Cardiac muscle cell (in vitro differentiated cells and primary cell): ENCODE measurements around the gene CEP97. TPM values are rescaled to one million over a fixed set of nuclear protein-coding genes. Genes with fewer than 3 reads are reported as not detected.

Experiments
- DNase-seq, 2 donors: peaks; one replicate each; pipeline versions ENCODE4 v3.0.0 to v3.0.0-alpha.2; 2010 to 2017; ENCODE audit warnings: low read depth in 1 of 2, low spot score in 1 of 2
- H3K27ac ChIP-seq: fragments of 200-600 bp; sonication (generic); 2 replicates; pipeline ENCODE4 v1.5.1; 2016
- H3K27me3 ChIP-seq: fragments of 200-600 bp; sonication (generic); 2 replicates; pipeline ENCODE4 v1.6.0; 2016; ENCODE audit warnings: control low read depth
- H3K36me3 ChIP-seq: fragments of 200-600 bp; sonication (generic); 2 replicates; pipeline ENCODE4 v1.5.1; 2016; ENCODE audit warnings: control low read depth
- H3K4me1 ChIP-seq: fragments of 200-600 bp; sonication (generic); 2 replicates; pipeline ENCODE4 v1.8.1; 2017; ENCODE audit warnings: low read depth, mild to moderate bottlenecking, mixed run types
- H3K4me3 ChIP-seq: fragments of 200-600 bp; sonication (generic); 2 replicates; pipeline ENCODE4 v1.5.1; 2016; ENCODE audit warnings: mild to moderate bottlenecking
- H3K9me3 ChIP-seq: fragments of 200-600 bp; sonication (generic); 2 replicates; pipeline ENCODE4 v1.5.1; 2017; ENCODE audit warnings: low read depth, mild to moderate bottlenecking, control low read depth
- polyA plus RNA-seq: library from polyadenylated mRNA; unstranded; fragments of >200 nt; fragmentation: Nextera tagmentation; extraction: Ambion mirVana; gene quantifications from 2 replicates; pipeline ENCODE4 v1.2.1, GENCODE V29; 2016
- total RNA-seq: library from RNA; depleted of rRNA; stranded (reverse); fragments of >200 nt; gene quantifications from 2 replicates; pipeline ENCODE4 v1.2.3, GENCODE V29; 2016
- TF ChIP-seq, protein P1 (sequence below): IDR thresholded peaks from 2 replicates; pipeline ENCODE4 v1.5.1; 2012; ENCODE audit warnings: low read depth, mild to moderate bottlenecking, low read length

Gene CEP97
- total and polyA plus RNA-seq, 2 experiments from 2014 or later, result 3.4 to 20.4 TPM

DNA sequence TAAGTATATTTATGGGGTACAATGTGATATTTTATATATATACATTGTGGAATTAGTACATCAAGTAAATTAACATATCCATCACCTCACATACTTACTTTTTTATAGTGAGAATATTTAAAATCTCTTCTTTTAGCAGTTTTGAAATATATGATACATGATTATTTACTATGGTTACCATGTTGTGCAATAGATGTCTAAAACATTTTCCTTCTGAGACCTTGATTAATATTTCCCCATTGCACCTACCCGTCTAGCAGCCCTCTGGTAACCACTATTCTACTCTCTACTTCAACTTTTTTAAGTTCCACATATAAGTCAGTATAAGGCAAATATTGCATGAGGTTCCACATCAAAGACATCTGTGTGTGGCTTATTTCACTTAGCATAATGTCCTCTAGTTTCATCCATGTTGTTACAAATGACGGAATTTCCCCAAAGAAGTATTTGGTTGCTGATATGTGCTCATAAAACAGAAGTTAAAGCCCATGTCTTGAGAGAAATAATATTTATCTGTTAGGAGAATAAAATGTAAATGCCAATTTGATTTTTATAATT, 95.3 kb downstream of the CEP97 start:
- Histone ChIP-seq H3K27ac (no peak overlapping the region), H3K9me3 (no peaks in the 10 kb centered on the region), H3K4me3 (no peak overlapping the region), H3K4me1 (peaks cover 6% of the 10 kb centered on the region), H3K27me3 (no peaks in the 10 kb centered on the region), H3K36me3 (no peaks in the 10 kb centered on the region)
- TF ChIP-seq, protein P1, sequence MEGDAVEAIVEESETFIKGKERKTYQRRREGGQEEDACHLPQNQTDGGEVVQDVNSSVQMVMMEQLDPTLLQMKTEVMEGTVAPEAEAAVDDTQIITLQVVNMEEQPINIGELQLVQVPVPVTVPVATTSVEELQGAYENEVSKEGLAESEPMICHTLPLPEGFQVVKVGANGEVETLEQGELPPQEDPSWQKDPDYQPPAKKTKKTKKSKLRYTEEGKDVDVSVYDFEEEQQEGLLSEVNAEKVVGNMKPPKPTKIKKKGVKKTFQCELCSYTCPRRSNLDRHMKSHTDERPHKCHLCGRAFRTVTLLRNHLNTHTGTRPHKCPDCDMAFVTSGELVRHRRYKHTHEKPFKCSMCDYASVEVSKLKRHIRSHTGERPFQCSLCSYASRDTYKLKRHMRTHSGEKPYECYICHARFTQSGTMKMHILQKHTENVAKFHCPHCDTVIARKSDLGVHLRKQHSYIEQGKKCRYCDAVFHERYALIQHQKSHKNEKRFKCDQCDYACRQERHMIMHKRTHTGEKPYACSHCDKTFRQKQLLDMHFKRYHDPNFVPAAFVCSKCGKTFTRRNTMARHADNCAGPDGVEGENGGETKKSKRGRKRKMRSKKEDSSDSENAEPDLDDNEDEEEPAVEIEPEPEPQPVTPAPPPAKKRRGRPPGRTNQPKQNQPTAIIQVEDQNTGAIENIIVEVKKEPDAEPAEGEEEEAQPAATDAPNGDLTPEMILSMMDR, result no peak
- DNase-seq, result no peak

Other genes with a start within 250 kb of the CEP97 start
- 12.2 and 18.9 TPM in 2 replicates for gene SENP7, start 211.4 kb upstream of the CEP97 start, total RNA-seq
- 8.2 and 12.7 TPM in 2 replicates for gene SENP7, start 211.4 kb upstream of the CEP97 start, polyA plus RNA-seq
- 20.8 and 23.1 TPM in 2 replicates for gene TRMT10C, start 162.7 kb upstream of the CEP97 start, total RNA-seq
- gene TRMT10C, start 162.7 kb upstream of the CEP97 start, polyA plus RNA-seq, result 40.1 and 40.6 TPM in 2 replicates
- 47.6 and 64.5 TPM in 2 replicates for gene PCNP, start 150.4 kb upstream of the CEP97 start, total RNA-seq
- gene PCNP, start 150.4 kb upstream of the CEP97 start, polyA plus RNA-seq, result 119 and 157 TPM in 2 replicates
- gene ZBTB11, start 47.5 kb upstream of the CEP97 start, total RNA-seq, result 9.0 and 15.8 TPM in 2 replicates
- 7.3 and 8.7 TPM in 2 replicates for gene ZBTB11, start 47.5 kb upstream of the CEP97 start, polyA plus RNA-seq
- gene RPL24, start 37.9 kb upstream of the CEP97 start, total RNA-seq, result 1,120 and 1,418 TPM in 2 replicates
- 557 and 617 TPM in 2 replicates for gene RPL24, start 37.9 kb upstream of the CEP97 start, polyA plus RNA-seq
- gene NXPE3, start 54.6 kb downstream of the CEP97 start, total RNA-seq, result 4.9 and 7.7 TPM in 2 replicates
- 6.7 and 7.3 TPM in 2 replicates for gene NXPE3, start 54.6 kb downstream of the CEP97 start, polyA plus RNA-seq
- gene NFKBIZ, start 124.9 kb downstream of the CEP97 start, total RNA-seq, result 75.5 and 86.5 TPM in 2 replicates
- 15.4 and 32.6 TPM in 2 replicates for gene NFKBIZ, start 124.9 kb downstream of the CEP97 start, polyA plus RNA-seq